ENCODE measurements around the gene GLIPR1.

The GLIPR1 gene

GRCh38 chr12:75526655-75527511 is 46.3 kb downstream of the GLIPR1 start:
- H3K4me3 ChIP-seq (ENCODE audit: low read depth, low read length): no peak overlapping the region
- TF ChIP-seq CTCF (IDR thresholded peaks at IDR 0.05; ENCODE audit: borderline replicate concordance, insufficient read depth, low read depth, low read length): peak; percentile 29; the same call in 1 of the 2 replicates

GRCh38 chr12:75528272-75528671 is 47.7 kb downstream of the GLIPR1 start:
- TF ChIP-seq CTCF (IDR thresholded peaks at IDR 0.05; ENCODE audit: borderline replicate concordance, insufficient read depth, low read depth, low read length): no peak
- H3K4me3 ChIP-seq (ENCODE audit: low read depth, low read length): no peak overlapping the region

- TF ChIP-seq CTCF (IDR thresholded peaks at IDR 0.05; ENCODE audit: borderline replicate concordance, insufficient read depth, low read depth, low read length): no peak
- H3K4me3 ChIP-seq (ENCODE audit: low read depth, low read length): no peak overlapping the region
Observed at GRCh38 chr12:75528692-75529091, 48.1 kb downstream of the GLIPR1 start.

GRCh38 chr12:75529316-75529715 is 48.8 kb downstream of the GLIPR1 start:
- H3K4me3 ChIP-seq (ENCODE audit: low read depth, low read length): no peak overlapping the region
- no peak for TF ChIP-seq CTCF (IDR thresholded peaks at IDR 0.05; ENCODE audit: borderline replicate concordance, insufficient read depth, low read depth, low read length)

- no peak for TF ChIP-seq CTCF (IDR thresholded peaks at IDR 0.05; ENCODE audit: borderline replicate concordance, insufficient read depth, low read depth, low read length)
Observed at GRCh38 chr12:75529826-75530225, 49.3 kb downstream of the GLIPR1 start.

GRCh38 chr12:75533239-75533638 is 52.7 kb downstream of the GLIPR1 start:
- no peak for TF ChIP-seq CTCF (IDR thresholded peaks at IDR 0.05; ENCODE audit: borderline replicate concordance, insufficient read depth, low read depth, low read length)
- no peak overlapping the region for H3K4me3 ChIP-seq (ENCODE audit: low read depth, low read length)

More at GRCh38 chr12:75529826-75530225, 49.3 kb downstream of the GLIPR1 start:
- H3K4me3 ChIP-seq (ENCODE audit: low read depth, low read length): no peak overlapping the region

GRCh38 chr12:75539889-75540288 is 59.3 kb downstream of the GLIPR1 start:
- no peak overlapping the region for H3K4me3 ChIP-seq (ENCODE audit: low read depth, low read length)
- TF ChIP-seq CTCF (IDR thresholded peaks at IDR 0.05; ENCODE audit: borderline replicate concordance, insufficient read depth, low read depth, low read length): no peak

Measured in GM12875 (cell line).